PC-9 (cell line): Measurements from ENCODE around the gene CCDC93.

Experiments used
- CTCF ChIP-seq: fragments of 200-600 bp; sonication (generic); conservative IDR thresholded peaks from 2 replicates; pipeline ENCODE4 v1.6.1; 2017; ENCODE audit warnings: mixed run types, antibody characterized with exemption, mild to moderate bottlenecking, moderate library complexity
- EZH2 ChIP-seq: fragments of 200-600 bp; sonication (generic); IDR thresholded peaks from 2 replicates; pipeline ENCODE4 v1.8.0; 2017; ENCODE audit warnings: antibody characterized with exemption, low read depth

GRCh38 chr2:117888897-117889296 lies 125.0 kb downstream of the CCDC93 start:
- TF ChIP-seq CTCF: no peak
- no peak for TF ChIP-seq EZH2
